IMR-90 (cell line): ENCODE data around the gene CHST5.

Experiments used
- CTCF ChIP-seq: conservative IDR thresholded peaks from 2 replicates; pipeline ENCODE4 v1.5.1; 2012; ENCODE audit warnings: mild to moderate bottlenecking, low read depth, low read length, improper control_type of control experiment
- FOS ChIP-seq: fragments of 150-350 bp; IDR thresholded peaks from 2 replicates; pipeline ENCODE4 v1.6.1; 2016; ENCODE audit warnings: low read depth, low read length
- MAZ ChIP-seq: IDR thresholded peaks from 2 replicates; pipeline ENCODE4 v1.6.1; 2012; ENCODE audit warnings: low read depth, mild to moderate bottlenecking, low read length, improper control_type of control experiment, moderate library complexity, borderline replicate concordance
- MXI1 ChIP-seq: IDR thresholded peaks from 2 replicates; pipeline ENCODE4 v1.6.1; 2012; ENCODE audit warnings: low read depth, mild to moderate bottlenecking, low read length, moderate library complexity, borderline replicate concordance
- POLR2A ChIP-seq: IDR thresholded peaks from 2 replicates; pipeline ENCODE4 v1.6.1; 2012; ENCODE audit warnings: mild to moderate bottlenecking, low read depth, low read length
- RAD21 ChIP-seq: IDR thresholded peaks from 2 replicates; pipeline ENCODE4 v1.6.1; 2012; ENCODE audit warnings: low read length, improper control_type of control experiment
- RFX5 ChIP-seq: IDR thresholded peaks from 2 replicates; pipeline ENCODE4 v1.8.0; 2012; ENCODE audit warnings: low read depth, mild to moderate bottlenecking, low read length, moderate library complexity
- USF2 ChIP-seq: fragments of 150-350 bp; IDR thresholded peaks from 2 replicates; pipeline ENCODE4 v1.6.1; 2017; ENCODE audit warnings: mild to moderate bottlenecking, antibody characterized with exemption, low read length, low read depth

GRCh38 chr16:75494184-75494583, 41.7 kb downstream of the CHST5 start:
- no peak for TF ChIP-seq FOS
- no peak for TF ChIP-seq RFX5
- no peak for TF ChIP-seq RAD21
- TF ChIP-seq CTCF: no peak
- no peak for TF ChIP-seq USF2
- TF ChIP-seq POLR2A: no peak
- no peak for TF ChIP-seq MXI1
- no peak for TF ChIP-seq MAZ
